AG04449 (cell line): ENCODE data around the gene TXNDC12.
"Not testable (repeated sequence)": the region's sequence is repeated elsewhere in the genome, so short reads cannot be mapped to it uniquely, and the experiment has no call there.

Experiments
- CTCF ChIA-PET: fragments of 350-600 bp; formaldehyde crosslinking; extraction: SDS; loops from one replicate; lab custom pipeline; 2021; ENCODE audit warnings: antibody characterized with exemption; lab: Yijun Ruan, JAX
- POLR2A ChIA-PET: fragments of 400-600, 350-600 bp; formaldehyde crosslinking; extraction: SDS; loops from one replicate; lab custom pipeline; 2020; ENCODE audit warnings: antibody characterized with exemption, inconsistent platforms; lab: Yijun Ruan, JAX
- DNase-seq: peaks from one replicate; pipeline ENCODE4 v3.0.0-alpha.2; 2010; ENCODE audit warnings: low read depth, low spot score
- H3K4me3 ChIP-seq: 2 replicates; pipeline ENCODE4 v1.5.1; 2011; ENCODE audit warnings: low read depth, mild to moderate bottlenecking, control low read depth, low read length
- CTCF ChIP-seq: IDR thresholded peaks from one replicate; pipeline ENCODE4 v1.5.1; 2011; ENCODE audit warnings: mild to moderate bottlenecking, moderate library complexity, low read length, control low read depth, inconsistent platforms; ENCODE audit not compliant: insufficient read depth; ENCODE audit errors: missing control alignments

TXNDC12 gene

GRCh38 chr1:52007215-52008002, 47.6 kb downstream of the TXNDC12 start:
- ChIA-PET CTCF (no interaction called here), POLR2A (interaction anchor here (1.1 kb wide), 1 partner anchor 26 kb away, joined by 5 read pairs; the partner anchor contains the start of gene KTI12)
- DNase-seq = no peak
- no peak for TF ChIP-seq CTCF
- no peak overlapping the region for H3K4me3 ChIP-seq

GRCh38 chr1:52006081-52006553, 48.9 kb downstream of the TXNDC12 start:
- not testable (repeated sequence) for H3K4me3 ChIP-seq, DNase-seq
- CTCF ChIA-PET = interaction anchor here (1.5 to 3.1 kb wide), 2 partner anchors 10 to 109 kb away, joined by 5 to 33 read pairs; no protein-coding TSS in a partner anchor
- POLR2A ChIA-PET = interaction anchor here (0.7 to 1.8 kb wide), 3 partner anchors 12 to 108 kb away, joined by 3 to 21 read pairs (median 5); partner anchors contain the start of genes BTF3L4 and TXNDC12

- POLR2A ChIA-PET = interaction anchor here (0.7 to 1.8 kb wide), 5 partner anchors 13 to 108 kb away, joined by 3 to 21 read pairs (median 4); partner anchors contain the start of genes BTF3L4 and TXNDC12
- CTCF ChIA-PET = interaction anchor here (0.8 to 3.1 kb wide), 7 partner anchors 10 to 126 kb away, joined by 3 to 33 read pairs (median 3); no protein-coding TSS in a partner anchor
- H3K4me3 ChIP-seq = not testable (repeated sequence)
- DNase-seq = peak; percentile 79
Observed at GRCh38 chr1:52005548-52005947, 49.4 kb downstream of the TXNDC12 start.

- no peak overlapping the region for H3K4me3 ChIP-seq
- ChIA-PET POLR2A (interaction anchor here (0.6 kb wide), 1 partner anchor 54 kb away, joined by 3 read pairs; no protein-coding TSS in a partner anchor), CTCF (interaction anchor here (0.7 to 3.1 kb wide), 4 partner anchors 57 to 107 kb away, joined by 3 to 33 read pairs (median 4); no protein-coding TSS in a partner anchor)
- DNase-seq = no peak
- TF ChIP-seq CTCF = no peak
Observed at GRCh38 chr1:52003877-52004276, 51.1 kb downstream of the TXNDC12 start.

- no peak overlapping the region for H3K4me3 ChIP-seq
- peak; percentile 83 for TF ChIP-seq CTCF
- ChIA-PET CTCF (interaction anchor here (0.6 to 6.6 kb wide), 21 partner anchors 9 to 194 kb away, joined by 3 to 63 read pairs (median 3); partner anchors contain the start of gene RAB3B), POLR2A (no interaction called here)
- peak; percentile 70 for DNase-seq
Observed at GRCh38 chr1:52002038-52002917, 52.7 kb downstream of the TXNDC12 start.

GRCh38 chr1:51998701-51999100, 56.3 kb downstream of the TXNDC12 start:
- no peak overlapping the region for H3K4me3 ChIP-seq
- DNase-seq = no peak
- ChIA-PET CTCF (interaction anchor here (1.4 to 6.6 kb wide), 3 partner anchors 15 to 101 kb away, joined by 3 to 63 read pairs (median 8); no protein-coding TSS in a partner anchor), POLR2A (interaction anchor here (1.1 kb wide), 1 partner anchor 14 kb away, joined by 3 read pairs; no protein-coding TSS in a partner anchor)
- TF ChIP-seq CTCF = no peak
